NK-92 treated with Interleukin-12 subunit alpha and Interleukin-12 subunit beta, amount 100 ng/mL, for 24 hours (cell line): ENCODE measurements around the gene PARP4.
"Not testable (repeated sequence)": the region's sequence is repeated elsewhere in the genome, so short reads cannot be mapped to it uniquely, and the experiment has no call there.

Source experiments
- DNase-seq: peaks from one replicate; lab custom pipeline; 2025; lab: John Stamatoyannopoulos, UW

PARP4 gene

GRCh38 chr13:24512197-24512907 is at the start of gene PARP4:
TSS of gene PARP4 (minus strand) at chr13:24512778. CDS start at chr13:24503776, 9,002 bp downstream.
- peak; percentile 86 for DNase-seq

- not testable (repeated sequence) for DNase-seq
Observed at GRCh38 chr13:24560579-24561187, 48.1 kb upstream of the PARP4 start.

GRCh38 chr13:24559431-24560218 is 47.0 kb upstream of the PARP4 start:
- DNase-seq, result not testable (repeated sequence)

GRCh38 chr13:24557081-24557480 is 44.5 kb upstream of the PARP4 start:
- no peak for DNase-seq

- DNase-seq, result not testable (repeated sequence)
Observed at GRCh38 chr13:24553892-24554291, 41.3 kb upstream of the PARP4 start.

GRCh38 chr13:24541476-24542352 is 29.1 kb upstream of the PARP4 start:
- not testable (repeated sequence) for DNase-seq

- no peak for DNase-seq
Observed at GRCh38 chr13:24541127-24541475, 28.5 kb upstream of the PARP4 start.

GRCh38 chr13:24540236-24541126 is 27.9 kb upstream of the PARP4 start:
- no peak for DNase-seq

- DNase-seq, result no peak
Observed at GRCh38 chr13:24539500-24540165, 27.1 kb upstream of the PARP4 start.

GRCh38 chr13:24529478-24529877 is 16.9 kb upstream of the PARP4 start:
- DNase-seq, result no peak

- DNase-seq, result no peak
Observed at GRCh38 chr13:24528816-24529398, 16.3 kb upstream of the PARP4 start.

- no peak for DNase-seq
Observed at GRCh38 chr13:24527266-24527775, 14.7 kb upstream of the PARP4 start.

GRCh38 chr13:24520733-24521132 is 8.2 kb upstream of the PARP4 start:
- DNase-seq, result no peak

- no peak for DNase-seq
Observed at GRCh38 chr13:24516919-24517318, 4.3 kb upstream of the PARP4 start.

GRCh38 chr13:24512908-24513213 is 283 bp upstream of the PARP4 start:
- DNase-seq, result no peak

GRCh38 chr13:24511816-24512196 is 772 bp downstream of the PARP4 start:
- no peak for DNase-seq

- no peak for DNase-seq
Observed at GRCh38 chr13:24511019-24511815, 1.4 kb downstream of the PARP4 start.

GRCh38 chr13:24506698-24507335 is 5.8 kb downstream of the PARP4 start:
- no peak for DNase-seq

- DNase-seq, result not testable (repeated sequence)
Observed at GRCh38 chr13:24506283-24506682, 6.3 kb downstream of the PARP4 start.
